NT2/D1 (cell line): Measurements from ENCODE around the gene ERN1.

Source experiments
- YY1 ChIP-seq: IDR thresholded peaks from 2 replicates; pipeline ENCODE4 v1.6.1; 2011; ENCODE audit not compliant: insufficient read length, insufficient read depth
- ZNF274 ChIP-seq: IDR thresholded peaks from 2 replicates; pipeline ENCODE4 v1.6.1; 2011; ENCODE audit warnings: mild to moderate bottlenecking, low read depth, low read length

DNA sequence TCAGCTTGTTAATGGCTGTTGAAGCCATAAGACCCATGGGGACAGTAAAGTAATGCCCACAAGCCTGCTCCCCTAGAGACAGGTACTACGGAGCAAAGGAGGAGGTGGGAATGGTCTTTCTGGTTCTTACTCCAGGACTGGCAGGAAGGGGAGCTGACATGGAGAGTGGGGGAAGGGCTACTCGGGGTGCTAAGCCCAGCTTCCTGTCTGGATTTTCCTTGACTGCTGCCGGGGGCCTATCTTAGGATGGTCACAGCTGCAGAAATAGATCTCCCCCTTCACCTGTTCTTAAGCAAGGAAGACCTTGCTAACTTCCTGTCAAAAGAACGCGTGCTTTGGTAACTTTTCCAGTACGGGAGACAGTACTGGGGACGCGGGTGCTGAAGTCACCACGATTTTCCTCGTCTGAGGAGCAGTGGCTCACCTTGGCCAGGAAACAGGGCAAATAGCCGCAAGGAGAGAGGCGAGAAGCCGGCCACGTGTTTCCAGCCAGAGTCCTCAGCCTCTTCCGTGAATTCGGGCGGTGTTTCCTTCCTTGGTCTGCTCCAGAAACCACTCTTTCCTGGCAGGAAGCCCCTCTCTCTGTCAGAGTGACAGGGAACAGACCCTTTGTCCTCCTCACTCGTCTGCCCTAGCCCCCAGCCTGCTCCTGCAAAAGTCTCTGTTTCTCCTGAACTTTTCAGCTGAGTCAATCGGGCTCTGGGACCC is 132.4 kb downstream of the ERN1 start:
- no peak for TF ChIP-seq YY1
- TF ChIP-seq ZNF274, result no peak
